Measurements from ENCODE around the gene WSCD2. TPM values are rescaled to one million over a fixed set of nuclear protein-coding genes. Genes with fewer than 3 reads are reported as not detected.

The WSCD2 gene
- total and polyA plus RNA-seq, 3 donors from 2014 or later = 0.50 to 1.7 (median 0.94) TPM

DNA sequence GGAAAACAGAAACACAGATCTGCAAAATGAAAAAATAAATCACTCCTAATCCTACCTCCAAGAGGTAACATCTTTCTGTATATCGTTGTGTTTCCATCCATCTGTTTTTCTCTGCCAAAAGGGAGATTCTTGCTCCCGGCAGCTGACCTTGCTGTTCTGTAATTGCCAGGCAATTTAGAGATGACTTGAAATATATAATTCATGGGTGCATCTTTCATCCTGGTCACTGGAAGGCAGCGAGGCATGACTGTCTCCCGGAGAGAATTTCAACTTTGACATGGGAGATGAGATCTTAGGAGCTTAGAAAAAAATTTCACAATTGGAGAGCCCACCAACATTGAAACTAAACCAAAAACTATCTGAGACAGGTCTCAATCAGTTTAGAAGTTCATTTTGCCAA, 53.0 kb downstream of the WSCD2 start:
- H3K27ac ChIP-seq = no peak overlapping the region
- 52 to 59% methylated on average over 4 of the region's 4 CpGs for WGBS, 2 donors
- no peaks in the 10 kb centered on the region for H3K36me3 ChIP-seq (ENCODE audit: low read depth, missing control alignments)
- TF ChIP-seq, protein P1, sequence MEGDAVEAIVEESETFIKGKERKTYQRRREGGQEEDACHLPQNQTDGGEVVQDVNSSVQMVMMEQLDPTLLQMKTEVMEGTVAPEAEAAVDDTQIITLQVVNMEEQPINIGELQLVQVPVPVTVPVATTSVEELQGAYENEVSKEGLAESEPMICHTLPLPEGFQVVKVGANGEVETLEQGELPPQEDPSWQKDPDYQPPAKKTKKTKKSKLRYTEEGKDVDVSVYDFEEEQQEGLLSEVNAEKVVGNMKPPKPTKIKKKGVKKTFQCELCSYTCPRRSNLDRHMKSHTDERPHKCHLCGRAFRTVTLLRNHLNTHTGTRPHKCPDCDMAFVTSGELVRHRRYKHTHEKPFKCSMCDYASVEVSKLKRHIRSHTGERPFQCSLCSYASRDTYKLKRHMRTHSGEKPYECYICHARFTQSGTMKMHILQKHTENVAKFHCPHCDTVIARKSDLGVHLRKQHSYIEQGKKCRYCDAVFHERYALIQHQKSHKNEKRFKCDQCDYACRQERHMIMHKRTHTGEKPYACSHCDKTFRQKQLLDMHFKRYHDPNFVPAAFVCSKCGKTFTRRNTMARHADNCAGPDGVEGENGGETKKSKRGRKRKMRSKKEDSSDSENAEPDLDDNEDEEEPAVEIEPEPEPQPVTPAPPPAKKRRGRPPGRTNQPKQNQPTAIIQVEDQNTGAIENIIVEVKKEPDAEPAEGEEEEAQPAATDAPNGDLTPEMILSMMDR (IDR thresholded peaks at IDR 0.05) = no peak
- TF ChIP-seq POLR2A (IDR thresholded peaks at IDR 0.05) = no peak
- H3K4me3 ChIP-seq = no peak overlapping the region
- no peaks in the 10 kb centered on the region for H3K27me3 ChIP-seq
- no peaks in the 10 kb centered on the region for H3K4me1 ChIP-seq
- intact Hi-C loops (cut with DNase I; ENCODE audit: low total_unique reads) = no loop called here
- no peaks in the 10 kb centered on the region for H3K9me3 ChIP-seq
- no peak for DNase-seq

DNA sequence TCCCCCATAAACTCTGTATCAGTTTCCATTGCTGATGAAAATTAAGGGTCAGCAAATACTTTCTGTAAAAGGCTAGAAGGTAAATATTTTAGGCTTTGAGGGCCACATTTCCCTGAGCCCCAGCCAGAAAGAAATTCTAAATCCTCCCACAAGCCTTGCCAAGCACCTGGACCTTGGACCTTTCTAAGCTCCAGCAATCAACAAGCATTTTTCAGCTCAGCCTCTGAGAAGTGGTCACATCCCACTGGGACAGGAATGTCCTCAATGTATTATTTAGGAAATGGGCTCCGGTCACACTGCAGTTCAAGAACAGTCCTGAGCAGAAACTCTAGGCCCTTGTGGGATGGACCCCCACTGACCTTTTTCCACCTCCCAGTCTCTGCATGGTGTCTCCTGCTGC, 55.9 kb downstream of the WSCD2 start:
- WGBS, 2 donors = 91 to 100% methylated on average over 1 of the region's 1 CpG
- intact Hi-C loops (cut with DNase I; ENCODE audit: low total_unique reads) = no loop called here
- Histone ChIP-seq H3K27ac (no peak overlapping the region), H3K4me1 (no peaks in the 10 kb centered on the region), H3K27me3 (no peaks in the 10 kb centered on the region), H3K4me3 (no peak overlapping the region), H3K36me3 (ENCODE audit: low read depth, missing control alignments) (no peaks in the 10 kb centered on the region), H3K9me3 (no peaks in the 10 kb centered on the region)
- no peak for DNase-seq
- TF ChIP-seq POLR2A (IDR thresholded peaks at IDR 0.05) = no peak
- TF ChIP-seq, protein P1 (IDR thresholded peaks at IDR 0.05) = no peak

DNA sequence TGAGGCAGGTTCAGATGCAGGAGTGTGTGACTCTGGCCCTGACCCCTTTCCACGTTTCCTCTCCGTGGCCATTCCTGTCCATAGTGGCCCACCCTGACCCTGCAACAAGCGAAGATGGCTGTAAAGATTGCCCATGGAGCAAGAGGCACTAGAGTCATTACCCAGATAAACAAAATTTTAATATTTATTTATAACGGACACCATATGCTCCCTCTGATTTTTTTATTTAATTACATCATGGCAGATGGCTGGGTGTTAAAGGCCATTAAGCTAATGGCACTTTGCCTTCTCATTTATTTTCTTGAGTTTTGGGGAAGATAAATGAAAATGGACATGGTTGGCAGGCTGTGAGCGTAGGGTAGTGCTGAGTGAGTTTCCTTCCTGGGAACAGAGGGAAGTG, 58.7 kb downstream of the WSCD2 start:
- Histone ChIP-seq H3K4me3 (no peak overlapping the region), H3K27ac (no peak overlapping the region), H3K27me3 (no peaks in the 10 kb centered on the region), H3K4me1 (peaks cover 3% of the 10 kb centered on the region), H3K9me3 (no peaks in the 10 kb centered on the region), H3K36me3 (ENCODE audit: low read depth, missing control alignments) (no peaks in the 10 kb centered on the region)
- no peak for TF ChIP-seq POLR2A (IDR thresholded peaks at IDR 0.05)
- TF ChIP-seq, protein P1 (IDR thresholded peaks at IDR 0.05) = no peak
- no peak for DNase-seq
- 77 to 82% methylated on average over 5 of the region's 5 CpGs for WGBS, 2 donors
- intact Hi-C loops (cut with DNase I; ENCODE audit: low total_unique reads) = no loop called here

DNA sequence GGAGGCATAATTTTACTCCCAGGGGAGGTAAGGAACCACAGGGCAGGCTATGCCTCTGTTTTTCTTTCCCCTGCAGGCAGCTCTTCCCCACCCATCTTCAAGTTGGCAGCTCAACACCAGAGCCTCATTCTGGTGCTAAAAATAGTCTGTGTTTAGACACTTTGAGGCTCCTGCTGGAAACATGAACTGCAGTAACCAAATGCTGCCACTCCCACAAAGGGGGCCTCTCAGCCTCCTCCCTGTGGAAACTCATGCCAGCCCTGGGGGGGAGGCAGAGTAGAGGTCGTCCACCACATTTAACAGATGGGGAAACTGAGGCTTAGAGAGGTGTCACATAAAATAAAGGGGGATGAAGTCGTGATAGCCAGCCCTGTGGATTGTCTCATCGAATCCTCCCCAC, 61.4 kb downstream of the WSCD2 start:
- WGBS, 2 donors = 49 to 65% methylated on average over 3 of the region's 3 CpGs
- no peak for DNase-seq

DNA sequence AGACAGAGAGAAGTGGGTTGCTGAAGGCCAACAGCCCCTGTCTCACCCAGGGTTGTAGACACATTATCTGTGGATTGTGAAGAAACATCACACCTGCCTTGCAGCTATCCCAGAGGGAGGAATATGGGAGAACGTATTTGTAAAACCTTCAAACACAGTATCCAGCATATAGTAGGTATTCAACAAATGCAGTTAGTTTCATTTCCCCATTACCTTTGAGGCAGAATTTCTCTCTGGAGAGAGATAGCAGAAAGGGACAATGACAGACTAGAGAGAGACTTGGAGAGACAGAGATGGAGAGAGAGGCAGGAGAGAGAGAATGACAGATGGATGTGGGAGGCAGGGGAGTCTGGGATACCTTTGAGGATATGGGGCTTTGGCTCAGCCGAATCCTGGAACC, 62.0 kb downstream of the WSCD2 start:
- no peak overlapping the region for H3K4me3 ChIP-seq
- intact Hi-C loops (cut with DNase I; ENCODE audit: low total_unique reads) = no loop called here
- no peak for DNase-seq
- no peak overlapping the region for H3K27ac ChIP-seq
- peaks cover 3% of the 10 kb centered on the region for H3K4me1 ChIP-seq
- no peaks in the 10 kb centered on the region for H3K36me3 ChIP-seq (ENCODE audit: low read depth, missing control alignments)
- H3K27me3 ChIP-seq = no peaks in the 10 kb centered on the region
- no peaks in the 10 kb centered on the region for H3K9me3 ChIP-seq
- WGBS, 2 donors = 67 to 76% methylated on average over 2 of the region's 2 CpGs
- TF ChIP-seq POLR2A (IDR thresholded peaks at IDR 0.05) = no peak
- TF ChIP-seq, protein P1 (IDR thresholded peaks at IDR 0.05) = no peak

More for the DNA sequence above, 61.4 kb downstream of the WSCD2 start:
- TF ChIP-seq POLR2A (IDR thresholded peaks at IDR 0.05) = no peak
- TF ChIP-seq, protein P1 (IDR thresholded peaks at IDR 0.05) = no peak
- Histone ChIP-seq H3K36me3 (ENCODE audit: low read depth, missing control alignments) (no peaks in the 10 kb centered on the region), H3K9me3 (no peaks in the 10 kb centered on the region), H3K4me1 (peaks cover 3% of the 10 kb centered on the region), H3K27me3 (no peaks in the 10 kb centered on the region), H3K27ac (no peak overlapping the region), H3K4me3 (no peak overlapping the region)
- intact Hi-C loops (cut with DNase I; ENCODE audit: low total_unique reads) = no loop called here
